Transverse colon (tissue), 4 donors: ENCODE data around the gene KRTAP6-3. TPM values are rescaled to one million over a fixed set of nuclear protein-coding genes. Genes with fewer than 3 reads are reported as not detected.

Experiments
- DNase-seq: peaks from one replicate; pipeline ENCODE4 v3.0.0-alpha.2; 2019
- H3K27ac ChIP-seq, 4 donors: fragments of 200-600 bp; sonication (generic); 2 replicates each; pipeline ENCODE4 v1.5.1; 2016 to 2018; ENCODE audit warnings: inconsistent platforms in 4 of 4
- H3K27me3 ChIP-seq: fragments of 200-600 bp; sonication (generic); 2 replicates; pipeline ENCODE4 v1.5.1; 2017; ENCODE audit warnings: inconsistent platforms
- H3K36me3 ChIP-seq, 4 donors: fragments of 200-600 bp; sonication (generic); 2 replicates each; pipeline ENCODE4 v1.5.1; 2017 to 2019; ENCODE audit warnings: inconsistent platforms in 4 of 4
- H3K4me1 ChIP-seq, 4 donors: fragments of 200-600 bp; sonication (generic); 2 replicates each; pipeline ENCODE4 v1.5.1; 2017 to 2020; ENCODE audit warnings: inconsistent platforms in 4 of 4
- H3K4me3 ChIP-seq, 4 donors: fragments of 200-600 bp; sonication (generic); 1 replicate in 1 of 4; 2 replicates in 3 of 4; pipeline versions ENCODE4 v1.5.1 to v1.6.1; 2017 to 2019; ENCODE audit warnings: inconsistent platforms in 4 of 4
- H3K9me3 ChIP-seq, 2 donors: fragments of 200-600 bp; sonication (generic); 2 replicates each; pipeline ENCODE4 v1.5.1; 2017 to 2019; ENCODE audit warnings: inconsistent platforms in 2 of 2
- EP300 ChIP-seq: sonication (generic); formaldehyde crosslinking; IDR thresholded peaks from one replicate; pipeline ENCODE4 v1.6.1; 2017; ENCODE audit warnings: antibody characterized with exemption, low read depth
- POLR2A ChIP-seq: fragments of 450-650 bp; IDR thresholded peaks from one replicate; pipeline ENCODE4 v1.6.1; 2016; ENCODE audit warnings: antibody characterized with exemption, mild to moderate bottlenecking, moderate library complexity
- POLR2AphosphoS5 ChIP-seq, 3 donors: sonication (generic); formaldehyde crosslinking; IDR thresholded peaks; one replicate each; pipeline ENCODE4 v1.6.1; 2016; ENCODE audit warnings: antibody characterized with exemption in 3 of 3
- WGBS, 2 donors: methylation state at CpG; one replicate each; pipeline ENCODE4 v1.1.5; 2018; ENCODE audit warnings: low coverage in 1 of 2; 5-methylcytosine and 5-hydroxymethylcytosine counted together
- in situ Hi-C, 4 donors: fragments of 200-750 bp; cut with MboI; loops; one replicate each; pipeline versions ENCODE4 v1.15.0 to v1.15.1; 2017; ENCODE audit warnings: low sequenced_read_pairs in 3 of 4, low pct_ligation_motif_present in 1 of 4, low pct_unique_long_range_greater_than_20kb in 1 of 4
- intact Hi-C: fragments of 100-400 bp; cut with DNase I; formaldehyde crosslinking; loops from one replicate; pipeline ENCODE4 v1.15.1; 2023; ENCODE audit warnings: low total_unique reads
- total RNA-seq, 4 donors: library from RNA; depleted of rRNA; stranded (reverse); fragments of >200 nt; gene quantifications; one replicate each; pipeline ENCODE4 v1.1.0, GENCODE V29; 2016
- TF ChIP-seq, protein P1 (sequence below), 5 experiments: fragments of 200-600 bp in 3 of 5; fragments of 450-650 bp in 2 of 5; sonication (generic) in 3 of 5; IDR thresholded peaks; 1 replicate in 2 of 5; 2 replicates in 3 of 5; pipeline ENCODE4 v1.5.1; 2016 to 2017; ENCODE audit warnings: antibody characterized with exemption in 5 of 5, inconsistent platforms in 3 of 5, mild to moderate bottlenecking in 2 of 5, moderate library complexity in 1 of 5

The KRTAP6-3 gene
- total RNA-seq, 4 donors from 2014 or later: not detected

GRCh38 chr21:30620080-30620479, 27.8 kb downstream of the KRTAP6-3 start:
- intact Hi-C loops: no loop called here
- Histone ChIP-seq H3K9me3 (peaks cover 0 to under 1% of the 10 kb centered on the region in 2 donors), H3K36me3 (no peaks in the 10 kb centered on the region), H3K4me1 (no peaks in the 10 kb centered on the region), H3K27ac (no peak overlapping the region), H3K27me3 (no peaks in the 10 kb centered on the region), H3K4me3 (no peak overlapping the region)
- TF ChIP-seq EP300 (no peak), POLR2AphosphoS5 (IDR thresholded peaks at IDR 0.05) (no peak), POLR2A (no peak)
- TF ChIP-seq, protein P1, sequence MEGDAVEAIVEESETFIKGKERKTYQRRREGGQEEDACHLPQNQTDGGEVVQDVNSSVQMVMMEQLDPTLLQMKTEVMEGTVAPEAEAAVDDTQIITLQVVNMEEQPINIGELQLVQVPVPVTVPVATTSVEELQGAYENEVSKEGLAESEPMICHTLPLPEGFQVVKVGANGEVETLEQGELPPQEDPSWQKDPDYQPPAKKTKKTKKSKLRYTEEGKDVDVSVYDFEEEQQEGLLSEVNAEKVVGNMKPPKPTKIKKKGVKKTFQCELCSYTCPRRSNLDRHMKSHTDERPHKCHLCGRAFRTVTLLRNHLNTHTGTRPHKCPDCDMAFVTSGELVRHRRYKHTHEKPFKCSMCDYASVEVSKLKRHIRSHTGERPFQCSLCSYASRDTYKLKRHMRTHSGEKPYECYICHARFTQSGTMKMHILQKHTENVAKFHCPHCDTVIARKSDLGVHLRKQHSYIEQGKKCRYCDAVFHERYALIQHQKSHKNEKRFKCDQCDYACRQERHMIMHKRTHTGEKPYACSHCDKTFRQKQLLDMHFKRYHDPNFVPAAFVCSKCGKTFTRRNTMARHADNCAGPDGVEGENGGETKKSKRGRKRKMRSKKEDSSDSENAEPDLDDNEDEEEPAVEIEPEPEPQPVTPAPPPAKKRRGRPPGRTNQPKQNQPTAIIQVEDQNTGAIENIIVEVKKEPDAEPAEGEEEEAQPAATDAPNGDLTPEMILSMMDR (IDR thresholded peaks at IDR 0.05): no peak
- in situ Hi-C loops: no loop called here
- no peak for DNase-seq

DNA sequence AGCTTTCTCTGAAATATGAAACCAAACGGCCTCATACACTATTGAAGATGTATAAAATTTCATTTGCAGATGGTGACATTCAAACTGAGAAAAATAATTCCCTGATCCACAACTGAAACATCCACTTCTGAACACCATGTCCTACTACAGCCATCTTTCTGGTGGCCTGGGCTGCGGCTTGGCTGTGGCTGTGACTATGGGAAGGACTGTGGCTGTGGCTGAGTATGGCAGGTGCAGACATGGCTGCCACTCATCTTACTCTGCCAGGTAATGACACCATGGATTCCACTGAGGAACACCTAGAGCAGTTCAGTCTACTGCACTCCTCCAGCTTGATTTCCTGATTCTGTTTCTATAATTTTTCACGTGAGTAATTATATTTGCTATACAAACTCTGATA, 28.3 kb downstream of the KRTAP6-3 start, which contains the start of gene KRTAP20-4:
Gene KRTAP20-4 (plus strand): TSS at position 106 of the 400 bp plus-strand sequence.
- Histone ChIP-seq H3K27me3 (no peaks in the 10 kb centered on the region), H3K4me3 (no peak within 1 kb of the TSS), H3K9me3 (peaks cover 0 to 5% of the 10 kb centered on the region in 2 donors), H3K36me3 (no peaks in the 10 kb centered on the region), H3K4me1 (no peaks in the 10 kb centered on the region), H3K27ac (no peak within 1 kb of the TSS)
- in situ Hi-C loops: no loop called here
- WGBS, 2 donors: 77 to 79% methylated on average over 3 of the region's 3 CpGs
- TF ChIP-seq POLR2AphosphoS5 (IDR thresholded peaks at IDR 0.05): no peak
- DNase-seq: no peak
- intact Hi-C loops: no loop called here

- Histone ChIP-seq H3K36me3 (no peaks in the 10 kb centered on the region), H3K4me1 (no peaks in the 10 kb centered on the region), H3K4me3 (no peak overlapping the region), H3K27me3 (no peaks in the 10 kb centered on the region), H3K27ac (no peak overlapping the region), H3K9me3 (peaks cover 0 to 9% of the 10 kb centered on the region in 2 donors)
- TF ChIP-seq, protein P1 (IDR thresholded peaks at IDR 0.05): no peak
- TF ChIP-seq EP300: no peak
- TF ChIP-seq POLR2AphosphoS5 (IDR thresholded peaks at IDR 0.05): no peak
- TF ChIP-seq POLR2A: no peak
- in situ Hi-C loops (no loop called here), intact Hi-C loops (no loop called here)
- DNase-seq: no peak
- 80 to 94% methylated on average over 1 to 3 of the region's 3 CpGs for WGBS, 2 donors
Measured at GRCh38 chr21:30623362-30623761, 31.1 kb downstream of the KRTAP6-3 start.

GRCh38 chr21:30625449-30626165, 33.4 kb downstream of the KRTAP6-3 start:
- no peak for DNase-seq
- TF ChIP-seq POLR2A (no peak), EP300 (no peak)
- Histone ChIP-seq H3K9me3 (peaks cover 0 to 9% of the 10 kb centered on the region in 2 donors), H3K27ac (no peak overlapping the region), H3K4me1 (no peaks in the 10 kb centered on the region), H3K36me3 (no peaks in the 10 kb centered on the region), H3K27me3 (no peaks in the 10 kb centered on the region), H3K4me3 (no peak overlapping the region)
- intact Hi-C loops: no loop called here
- WGBS, 2 donors: 20 to 81% methylated on average over 1 to 4 of the region's 4 CpGs
- in situ Hi-C loops: no loop called here

DNA sequence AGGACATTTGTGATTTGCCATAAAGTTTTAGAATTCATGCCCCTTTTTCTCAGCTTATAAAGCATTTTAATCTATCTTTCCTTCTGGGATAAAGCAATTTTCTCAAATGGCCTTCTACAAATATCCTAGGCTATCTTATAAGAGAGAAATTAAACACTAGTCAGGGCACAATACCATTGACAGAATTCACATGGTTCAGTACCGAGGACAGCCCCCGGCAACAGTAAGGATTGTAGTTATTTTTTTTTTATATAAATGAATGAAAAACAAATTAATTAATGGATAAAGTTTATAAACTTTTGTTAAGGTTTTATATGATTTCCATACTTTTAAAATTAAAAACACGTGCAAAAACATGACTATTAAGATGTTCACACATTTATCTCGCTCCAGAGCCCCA, 35.9 kb downstream of the KRTAP6-3 start:
- Histone ChIP-seq H3K27me3 (no peaks in the 10 kb centered on the region), H3K4me3 (no peak overlapping the region), H3K27ac (no peak overlapping the region), H3K9me3 (peaks cover 0 to 9% of the 10 kb centered on the region in 2 donors), H3K4me1 (no peaks in the 10 kb centered on the region), H3K36me3 (no peaks in the 10 kb centered on the region)
- intact Hi-C loops: no loop called here
- WGBS, 2 donors: 75 to 83% methylated on average over 4 of the region's 4 CpGs
- no peak for DNase-seq
- no peak for TF ChIP-seq POLR2AphosphoS5 (IDR thresholded peaks at IDR 0.05)
- no peak for TF ChIP-seq EP300
- TF ChIP-seq POLR2A: no peak
- in situ Hi-C loops: no loop called here
